ENCODE data around the gene STAMBPL1. TPM values are rescaled to one million over a fixed set of nuclear protein-coding genes. Genes with fewer than 3 reads are reported as not detected.

The STAMBPL1 gene
- total RNA-seq, 1 donor from 2014 or later: 16.9 TPM

GRCh38 chr10:88952647-88953111 is 72.6 kb downstream of the STAMBPL1 start, which contains the start of gene ACTA2:
Gene ACTA2 (minus strand): TSS chr10:88952773. CDS start chr10:88948930, 3,843 bp downstream.
- peak; percentile 40 for DNase-seq

- no peak for DNase-seq
These were observed 73.6 kb downstream of the STAMBPL1 start for GRCh38 chr10:88953662-88954061.

GRCh38 chr10:88954458-88955083 is 74.5 kb downstream of the STAMBPL1 start:
- no peak for DNase-seq

GRCh38 chr10:88957381-88957780 is 77.3 kb downstream of the STAMBPL1 start:
- no peak for DNase-seq

- DNase-seq: no peak
These were observed 78.7 kb downstream of the STAMBPL1 start for GRCh38 chr10:88958721-88959120.

GRCh38 chr10:88960802-88961201 is 80.8 kb downstream of the STAMBPL1 start:
- no peak for DNase-seq

GRCh38 chr10:88961266-88961665 is 81.2 kb downstream of the STAMBPL1 start:
- DNase-seq: no peak

GRCh38 chr10:88962336-88962735 is 82.3 kb downstream of the STAMBPL1 start:
- no peak for DNase-seq

- DNase-seq: no peak
These were observed 83.3 kb downstream of the STAMBPL1 start for GRCh38 chr10:88963318-88963717.

GRCh38 chr10:88964360-88964759 is 84.3 kb downstream of the STAMBPL1 start:
- DNase-seq: no peak

- DNase-seq: no peak
These were observed 84.9 kb downstream of the STAMBPL1 start for GRCh38 chr10:88964869-88965415.

- DNase-seq: no peak
These were observed 86.8 kb downstream of the STAMBPL1 start for GRCh38 chr10:88966797-88967196.

- DNase-seq: no peak
These were observed 88.3 kb downstream of the STAMBPL1 start for GRCh38 chr10:88968391-88968790.

GRCh38 chr10:88971221-88972061 is 91.4 kb downstream of the STAMBPL1 start:
- no peak for DNase-seq

Other genes with a start within 250 kb of the STAMBPL1 start
- gene LIPF, start 215.8 kb upstream of the STAMBPL1 start, total RNA-seq: 0.10 TPM
- gene LIPK, start 174.0 kb upstream of the STAMBPL1 start, total RNA-seq: 10.6 TPM
- 8.2 TPM for gene LIPN, start 120.2 kb upstream of the STAMBPL1 start, total RNA-seq
- gene LIPM, start 77.5 kb upstream of the STAMBPL1 start, total RNA-seq: 17.1 TPM
- 14.9 TPM for gene ANKRD22, start 28.4 kb upstream of the STAMBPL1 start, total RNA-seq
- 222 TPM for gene ACTA2, start 72.5 kb downstream of the STAMBPL1 start, total RNA-seq
- 28.6 TPM for gene FAS, start 110.6 kb downstream of the STAMBPL1 start, total RNA-seq

Data from skin of body (tissue), 2 donors.